ENCODE measurements around the gene IFT22. TPM values are rescaled to one million over a fixed set of nuclear protein-coding genes. Genes with fewer than 3 reads are reported as not detected.

Gene IFT22
- total and polyA plus RNA-seq, 9 donors = 21.8 to 61.3 (median 27.8) TPM

- Histone ChIP-seq H3K4me1 (ENCODE audit: insufficient read depth) (peaks cover 4% of the 10 kb centered on the region), H3K4me3 (no peak overlapping the region), H3K36me3 (no peaks in the 10 kb centered on the region), H3K27ac (no peak overlapping the region), H3K27me3 (no peaks in the 10 kb centered on the region), H3K9me3 (no peaks in the 10 kb centered on the region)
- 81 to 100% (median 93%) methylated on average over 1 of the region's 1 CpG for WGBS, 3 donors
- no peak for DNase-seq
- intact Hi-C loops (cut with DNase I) = no loop called here
- TF ChIP-seq POLR2A (IDR thresholded peaks at IDR 0.05) = no peak
- no peak for TF ChIP-seq CTCF (IDR thresholded peaks at IDR 0.05)
- no peak for TF ChIP-seq EP300 (IDR thresholded peaks at IDR 0.05)
Observed at GRCh38 chr7:101367676-101368075, 46.1 kb upstream of the IFT22 start.

- no peak for DNase-seq
- WGBS, 3 donors = 94 to 98% (median 95%) methylated on average over 2 of the region's 2 CpGs
- TF ChIP-seq POLR2A (IDR thresholded peaks at IDR 0.05) = no peak
- TF ChIP-seq EP300 (IDR thresholded peaks at IDR 0.05) = no peak
- no peak for TF ChIP-seq CTCF (IDR thresholded peaks at IDR 0.05)
Observed at GRCh38 chr7:101365956-101366355, 44.3 kb upstream of the IFT22 start.

GRCh38 chr7:101363734-101364374 is 42.2 kb upstream of the IFT22 start:
- H3K4me1 ChIP-seq (ENCODE audit: insufficient read depth) = peaks cover 6% of the 10 kb centered on the region
- intact Hi-C loops (cut with DNase I) = loop anchor here in 1 of 4 donors (5.0 kb wide), 1 partner anchor 143 kb away; no protein-coding TSS in a partner anchor
- peak overlapping the region; percentile 53 for H3K4me3 ChIP-seq
- TF ChIP-seq EP300 (IDR thresholded peaks at IDR 0.05) = no peak
- no peak for TF ChIP-seq POLR2A (IDR thresholded peaks at IDR 0.05)
- TF ChIP-seq CTCF (IDR thresholded peaks at IDR 0.05) = peak; percentile 55 to 89 (median 73)
- DNase-seq = peak; percentile 32 to 79 (median 58)
- H3K36me3 ChIP-seq = no peaks in the 10 kb centered on the region
- H3K9me3 ChIP-seq = no peaks in the 10 kb centered on the region
- peak overlapping the region in 1 of 2 donors; percentile 21 for H3K27ac ChIP-seq
- WGBS, 3 donors = 1 to 2% (median 1%) methylated on average over 34 to 52 of the region's 52 CpGs
- H3K27me3 ChIP-seq = no peaks in the 10 kb centered on the region

More at GRCh38 chr7:101365956-101366355, 44.3 kb upstream of the IFT22 start:
- no peaks in the 10 kb centered on the region for H3K9me3 ChIP-seq
- H3K4me1 ChIP-seq (ENCODE audit: insufficient read depth) = peaks cover 6% of the 10 kb centered on the region
- no peaks in the 10 kb centered on the region for H3K27me3 ChIP-seq
- H3K27ac ChIP-seq = no peak overlapping the region
- no peak overlapping the region for H3K4me3 ChIP-seq
- no peaks in the 10 kb centered on the region for H3K36me3 ChIP-seq
- intact Hi-C loops (cut with DNase I) = no loop called here

- H3K27ac ChIP-seq = peak overlapping the region in 1 of 2 donors; percentile 21
- no peaks in the 10 kb centered on the region for H3K36me3 ChIP-seq
Observed at GRCh38 chr7:101363196-101363733, 41.7 kb upstream of the IFT22 start.

More at GRCh38 chr7:101363196-101363733, 41.7 kb upstream of the IFT22 start:
- no peaks in the 10 kb centered on the region for H3K9me3 ChIP-seq
- DNase-seq = peak in 1 of 5 donors; percentile 35
- H3K4me1 ChIP-seq (ENCODE audit: insufficient read depth) = peaks cover 6% of the 10 kb centered on the region
- peak overlapping the region; percentile 53 for H3K4me3 ChIP-seq
- intact Hi-C loops (cut with DNase I) = loop anchor here in 1 of 4 donors (5.0 kb wide), 1 partner anchor 144 kb away; no protein-coding TSS in a partner anchor
- no peak for TF ChIP-seq CTCF (IDR thresholded peaks at IDR 0.05)
- no peak for TF ChIP-seq POLR2A (IDR thresholded peaks at IDR 0.05)
- TF ChIP-seq EP300 (IDR thresholded peaks at IDR 0.05) = no peak
- H3K27me3 ChIP-seq = no peaks in the 10 kb centered on the region
- WGBS, 3 donors = 0 to 1% (median 0%) methylated on average over 6 to 41 of the region's 46 CpGs
